HG03108 (cell line): ENCODE measurements around the gene SAC3D1.

Experiments used
- ATAC-seq: cut with Tn5 transposase; IDR thresholded peaks from one replicate; pipeline ENCODE4 v1.9.1; 2021; ENCODE audit warnings: moderate library complexity; ENCODE audit not compliant: unreplicated experiment

Gene SAC3D1

DNA sequence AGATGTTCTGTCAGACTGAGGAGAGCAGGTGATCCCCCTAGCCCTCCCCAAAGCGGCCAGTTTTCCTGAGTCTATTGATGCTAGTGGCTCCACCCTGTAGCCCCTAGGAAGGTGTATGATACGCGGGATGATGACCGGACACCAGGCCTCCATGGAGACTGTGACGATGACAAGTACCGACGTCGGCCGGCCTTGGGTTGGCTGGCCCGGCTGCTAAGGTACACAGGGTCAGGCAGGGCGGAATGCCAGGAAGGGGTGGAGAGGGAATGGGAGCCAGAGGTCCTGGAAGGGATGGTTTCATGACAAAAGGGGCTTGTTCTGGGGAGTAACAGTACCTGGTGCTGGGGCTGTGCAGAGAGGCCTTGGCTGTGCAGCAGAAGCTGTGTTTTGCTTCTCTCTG lies 46.2 kb downstream of the SAC3D1 start:
- ATAC-seq = no peak

- no peak for ATAC-seq
Observed at GRCh38 chr11:65087827-65088226, 46.8 kb downstream of the SAC3D1 start.

GRCh38 chr11:65089621-65090020 lies 48.6 kb downstream of the SAC3D1 start:
- no peak for ATAC-seq

DNA sequence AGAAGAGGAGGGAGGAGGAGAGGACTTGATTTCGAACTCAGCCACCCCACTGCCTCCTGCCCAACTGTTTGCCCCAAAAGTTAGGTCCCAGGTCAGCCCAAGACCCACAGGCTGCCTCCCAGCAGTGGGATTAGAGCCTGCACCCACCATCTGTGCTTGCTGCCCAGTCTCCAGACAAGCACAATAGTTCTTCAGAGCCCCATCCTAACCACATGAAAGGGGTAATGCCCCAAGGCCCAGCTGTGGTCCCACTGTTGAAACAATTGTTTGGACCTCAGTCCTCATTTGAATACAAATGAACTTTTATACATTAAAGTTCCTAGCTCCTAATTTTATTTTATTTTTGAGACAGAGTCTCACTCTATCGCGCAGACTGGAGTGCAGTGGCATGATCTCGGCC lies 49.6 kb downstream of the SAC3D1 start:
- ATAC-seq = no peak
